Measurements from ENCODE around the gene APBA1. TPM values are rescaled to one million over a fixed set of nuclear protein-coding genes. Genes with fewer than 3 reads are reported as not detected.

The APBA1 gene
- total RNA-seq: under 0.01 and 0.24 TPM in 2 replicates

DNA sequence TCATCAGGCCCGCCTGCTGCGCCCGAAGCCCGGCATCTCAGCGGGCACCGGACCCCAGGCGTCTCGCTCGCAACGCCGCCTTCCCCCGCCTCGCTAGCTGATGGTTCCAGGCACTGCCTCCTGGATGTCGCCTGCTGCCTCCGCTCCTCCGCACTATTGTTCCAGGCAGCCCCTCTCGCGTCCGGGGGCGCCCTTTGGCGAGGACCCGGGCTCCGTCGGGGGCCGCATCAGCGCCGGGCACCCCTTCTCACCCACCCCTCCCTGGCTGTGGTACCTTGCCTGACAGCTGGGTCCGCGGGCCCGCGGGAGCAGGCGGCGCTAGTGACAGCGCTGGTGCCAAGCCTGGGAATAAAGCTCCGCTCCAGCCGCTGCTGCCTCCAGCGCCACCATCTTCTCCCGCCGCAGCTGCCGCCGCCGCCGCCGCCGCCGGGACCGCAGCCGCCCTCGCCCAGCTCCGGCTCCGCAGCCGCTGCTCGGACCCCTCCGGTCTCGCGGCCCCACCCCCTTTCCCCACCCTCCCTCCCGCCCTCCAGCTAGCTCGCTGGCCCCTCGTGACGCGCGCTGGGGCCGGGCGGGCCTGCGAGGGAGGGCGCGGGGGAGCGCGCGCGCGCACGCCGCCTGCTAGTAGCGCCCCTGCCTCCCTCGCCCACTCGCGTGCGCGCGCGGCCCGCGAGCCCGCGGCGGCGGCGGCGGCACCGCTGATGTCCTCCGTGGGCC lies at the start of gene APBA1:
TSS of gene APBA1 (minus strand) at position 493 of the 717 bp plus-strand sequence.

Other genes with a start within 250 kb of the APBA1 start
- 29.4 and 53.5 TPM in 2 replicates for gene PTAR1, start 87.6 kb upstream of the APBA1 start, total RNA-seq
- gene CFAP95, start 148.4 kb upstream of the APBA1 start, total RNA-seq: not detected in 2 replicates